Subcutaneous abdominal adipose tissue (tissue), 5 donors: ENCODE results near the gene PARD3B.

Experiments
- H3K27ac ChIP-seq: one replicate; pipeline ENCODE4 v1.7.0; 2013; ENCODE audit warnings: low read depth, mild to moderate bottlenecking, inconsistent platforms, low read length, moderate library complexity
- H3K27me3 ChIP-seq, 5 donors: one replicate each; pipeline ENCODE4 v1.7.0; 2013; ENCODE audit warnings: low read length in 5 of 5, inconsistent platforms in 1 of 5; ENCODE audit not compliant: control insufficient read depth in 5 of 5, insufficient read depth in 4 of 5
- H3K36me3 ChIP-seq, 5 donors: one replicate each; pipeline ENCODE4 v1.7.0; 2013; ENCODE audit warnings: low read length in 5 of 5; ENCODE audit not compliant: control insufficient read depth in 5 of 5, insufficient read depth in 5 of 5
- H3K4me1 ChIP-seq, 5 donors: one replicate each; pipeline ENCODE4 v1.7.0; 2013; ENCODE audit warnings: low read length in 5 of 5, mild to moderate bottlenecking in 3 of 5, moderate library complexity in 1 of 5; ENCODE audit not compliant: control insufficient read depth in 5 of 5, insufficient read depth in 5 of 5
- H3K4me3 ChIP-seq, 5 donors: one replicate each; pipeline ENCODE4 v1.7.0; 2013; ENCODE audit warnings: low read length in 5 of 5, low read depth in 1 of 5
- H3K9ac ChIP-seq, 5 donors: one replicate each; pipeline ENCODE4 v1.7.0; 2013; ENCODE audit warnings: low read length in 5 of 5, mild to moderate bottlenecking in 4 of 5, moderate library complexity in 3 of 5
- H3K9me3 ChIP-seq, 5 donors: one replicate each; pipeline ENCODE4 v1.7.0; 2013; ENCODE audit warnings: low read length in 5 of 5; ENCODE audit not compliant: control insufficient read depth in 5 of 5
- donor health status: healthy.
- donor health status: healthy.
- donor health status: healthy.
- donor health status: healthy.
- donor health status: healthy.

Gene PARD3B

DNA sequence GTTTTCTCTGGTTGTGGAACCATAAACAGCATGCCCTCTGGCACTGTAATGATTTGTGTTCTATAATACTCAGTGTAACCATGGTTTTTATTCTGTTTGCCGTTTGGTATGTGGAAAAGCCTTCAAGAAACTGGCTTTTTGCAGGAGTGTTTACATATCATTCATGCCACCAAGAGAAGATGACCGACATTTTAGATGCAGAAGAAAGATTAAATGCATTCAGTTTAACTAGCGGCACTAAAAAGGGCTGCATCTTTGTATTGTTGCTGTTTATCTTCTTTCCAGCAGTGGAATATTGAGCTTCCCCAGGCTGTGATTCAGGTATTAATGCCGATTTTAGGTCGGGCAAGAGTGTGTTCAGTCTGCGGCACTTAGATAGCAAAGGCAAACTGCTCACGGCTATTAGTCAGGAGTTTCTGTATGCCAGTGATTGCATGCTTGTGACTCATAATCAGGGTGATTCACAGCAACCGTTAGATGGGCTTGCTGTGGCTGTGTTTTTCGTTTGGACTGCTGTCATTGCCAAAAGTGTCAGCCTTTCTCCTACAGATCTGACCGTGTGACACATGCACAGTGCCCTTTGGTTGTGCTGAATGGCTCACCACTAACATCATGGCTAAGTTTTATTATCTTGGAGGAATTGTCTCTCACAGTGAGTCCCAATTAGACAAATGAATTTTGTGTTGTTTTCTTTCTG is 479.7 kb downstream of the PARD3B start:
- H3K27ac ChIP-seq = no peak overlapping the region

DNA sequence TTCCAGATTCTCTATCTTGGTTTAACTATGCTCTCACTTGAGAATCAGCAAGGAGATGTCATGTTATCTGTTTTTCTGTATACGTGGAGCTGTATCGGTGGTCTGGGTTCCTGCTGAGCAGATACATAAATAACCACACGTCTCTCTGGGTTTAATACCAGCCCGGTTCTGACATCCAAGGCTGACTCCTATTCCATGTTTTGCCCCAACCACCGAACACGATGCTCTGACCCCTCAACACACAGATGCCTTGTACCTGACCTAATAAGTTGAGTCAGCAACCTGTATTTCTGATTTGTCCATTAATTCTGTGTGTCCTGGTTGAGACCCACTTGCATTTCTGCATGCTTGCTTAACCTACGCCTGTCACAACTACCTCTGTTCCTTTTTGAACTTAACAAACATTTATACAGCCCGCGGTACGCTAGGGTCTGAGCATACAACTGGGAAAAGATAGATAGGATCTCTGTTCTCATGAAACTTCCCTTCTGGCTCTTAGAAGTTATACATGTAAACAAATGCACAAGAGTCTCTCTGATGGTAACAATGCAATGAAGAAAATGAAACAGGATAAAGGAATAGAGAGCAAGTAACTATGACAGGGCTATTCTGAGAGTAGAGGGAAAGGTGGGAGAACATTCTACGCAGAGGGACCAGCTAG is 480.4 kb downstream of the PARD3B start:
- peaks cover 4 to 17% (median 10%) of the 10 kb centered on the region in 5 donors for H3K4me1 ChIP-seq
- no peaks in the 10 kb centered on the region for H3K36me3 ChIP-seq
- H3K27ac ChIP-seq = no peak overlapping the region
- H3K27me3 ChIP-seq = no peaks in the 10 kb centered on the region
- no peak overlapping the region for H3K9ac ChIP-seq
- no peaks in the 10 kb centered on the region for H3K9me3 ChIP-seq
- no peak overlapping the region for H3K4me3 ChIP-seq

More for the DNA sequence above, 479.7 kb downstream of the PARD3B start:
- H3K4me1 ChIP-seq = peaks cover 4 to 17% (median 10%) of the 10 kb centered on the region in 5 donors
- H3K36me3 ChIP-seq = no peaks in the 10 kb centered on the region
- no peak overlapping the region for H3K4me3 ChIP-seq
- no peak overlapping the region for H3K9ac ChIP-seq
- no peaks in the 10 kb centered on the region for H3K9me3 ChIP-seq
- no peaks in the 10 kb centered on the region for H3K27me3 ChIP-seq

GRCh38 chr2:205030695-205031094 is 485.4 kb downstream of the PARD3B start:
- Histone ChIP-seq H3K4me3 (no peak overlapping the region), H3K9me3 (no peaks in the 10 kb centered on the region), H3K4me1 (peaks cover 0 to 4% (median 4%) of the 10 kb centered on the region in 5 donors), H3K36me3 (no peaks in the 10 kb centered on the region), H3K27ac (no peak overlapping the region), H3K9ac (no peak overlapping the region), H3K27me3 (no peaks in the 10 kb centered on the region)

GRCh38 chr2:205032093-205032551 is 486.8 kb downstream of the PARD3B start:
- Histone ChIP-seq H3K36me3 (no peaks in the 10 kb centered on the region), H3K4me3 (no peak overlapping the region), H3K9me3 (no peaks in the 10 kb centered on the region), H3K9ac (no peak overlapping the region), H3K4me1 (no peaks in the 10 kb centered on the region), H3K27me3 (no peaks in the 10 kb centered on the region), H3K27ac (no peak overlapping the region)

DNA sequence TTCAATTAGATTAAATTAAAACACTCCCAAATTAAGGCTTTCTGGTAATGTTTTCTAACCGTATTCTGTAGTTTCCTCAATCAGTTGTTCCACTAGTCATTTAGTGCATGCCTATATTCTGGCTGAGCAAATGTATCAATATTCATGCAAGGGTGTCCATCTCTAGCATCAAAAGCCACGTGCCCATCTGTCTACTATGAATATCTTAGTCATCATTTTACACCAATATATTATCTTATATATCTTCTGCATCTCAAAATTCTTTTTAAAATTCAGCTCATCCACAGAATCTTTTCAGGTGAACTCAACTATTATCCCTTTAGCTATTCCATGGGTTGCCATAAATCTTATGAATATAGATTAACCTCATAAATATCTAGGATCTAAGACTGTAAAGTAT is 488.2 kb downstream of the PARD3B start:
- Histone ChIP-seq H3K9ac (no peak overlapping the region), H3K27me3 (no peaks in the 10 kb centered on the region), H3K4me3 (no peak overlapping the region), H3K27ac (no peak overlapping the region), H3K9me3 (no peaks in the 10 kb centered on the region), H3K36me3 (no peaks in the 10 kb centered on the region), H3K4me1 (no peaks in the 10 kb centered on the region)

GRCh38 chr2:205034034-205034433 is 488.8 kb downstream of the PARD3B start:
- no peak overlapping the region for H3K27ac ChIP-seq
- no peaks in the 10 kb centered on the region for H3K27me3 ChIP-seq
- no peak overlapping the region for H3K9ac ChIP-seq
- H3K4me3 ChIP-seq = no peak overlapping the region
- no peaks in the 10 kb centered on the region for H3K36me3 ChIP-seq
- no peaks in the 10 kb centered on the region for H3K9me3 ChIP-seq
- H3K4me1 ChIP-seq = no peaks in the 10 kb centered on the region

DNA sequence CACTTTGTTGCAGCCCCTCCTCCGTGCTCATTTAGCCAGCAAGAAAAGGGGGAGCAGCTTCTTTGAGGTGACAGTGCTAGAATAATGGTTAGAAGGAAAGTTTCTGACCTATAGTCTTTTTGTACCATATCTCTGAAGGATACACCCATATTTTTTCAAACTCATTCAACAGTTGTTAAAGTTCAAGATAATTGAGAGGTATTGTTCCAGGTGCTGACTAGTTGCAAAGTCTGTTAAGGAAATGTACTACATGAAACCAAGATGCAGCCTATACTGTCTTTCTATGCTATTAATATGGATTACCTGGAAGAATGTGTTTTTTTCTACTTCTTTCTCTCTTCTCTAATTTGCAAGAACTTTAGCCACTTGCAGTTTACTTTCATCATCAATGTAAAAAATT is 495.0 kb downstream of the PARD3B start:
- no peaks in the 10 kb centered on the region for H3K9me3 ChIP-seq
- no peaks in the 10 kb centered on the region for H3K27me3 ChIP-seq
- no peak overlapping the region for H3K27ac ChIP-seq
- H3K4me3 ChIP-seq = no peak overlapping the region
- no peak overlapping the region for H3K9ac ChIP-seq
- no peaks in the 10 kb centered on the region for H3K4me1 ChIP-seq
- no peaks in the 10 kb centered on the region for H3K36me3 ChIP-seq

DNA sequence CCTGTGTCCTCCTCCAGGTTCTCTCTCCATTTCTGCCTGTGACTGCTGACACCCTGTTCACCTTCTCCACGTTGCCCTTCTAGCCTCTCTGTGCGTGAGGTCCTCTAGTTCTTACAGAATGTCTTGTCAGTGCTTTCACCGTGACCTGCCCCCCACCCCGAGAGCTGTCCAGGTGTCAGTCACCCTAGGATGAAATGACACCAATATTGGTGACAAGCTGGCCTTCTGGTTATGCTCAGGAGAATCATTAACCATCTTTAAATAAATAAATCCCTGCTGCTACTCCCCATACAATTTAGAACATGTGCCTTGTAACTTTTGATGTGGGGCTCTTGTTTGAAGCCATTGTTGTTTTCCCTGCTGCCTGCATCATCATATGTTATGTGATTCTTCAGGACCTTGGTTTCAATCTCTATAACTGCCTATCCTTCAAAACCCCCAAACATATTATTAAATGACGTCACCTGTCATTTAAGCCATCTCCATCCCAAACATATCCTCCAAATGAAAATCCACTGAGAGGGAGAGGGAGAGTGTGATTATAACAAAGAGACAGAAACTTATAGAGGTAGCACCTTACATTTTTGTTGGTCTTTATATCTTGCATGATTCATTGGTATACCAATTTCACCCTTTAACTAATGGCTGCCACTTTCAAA is 496.3 kb downstream of the PARD3B start:
- Histone ChIP-seq H3K9me3 (no peaks in the 10 kb centered on the region), H3K4me1 (peaks cover 0 to 3% (median 0%) of the 10 kb centered on the region in 5 donors), H3K27me3 (no peaks in the 10 kb centered on the region), H3K27ac (no peak overlapping the region), H3K9ac (no peak overlapping the region), H3K4me3 (no peak overlapping the region), H3K36me3 (no peaks in the 10 kb centered on the region)

- no peak overlapping the region for H3K4me3 ChIP-seq
- peaks cover 0 to 6% (median 0%) of the 10 kb centered on the region in 5 donors for H3K36me3 ChIP-seq
- H3K9me3 ChIP-seq = no peaks in the 10 kb centered on the region
- H3K9ac ChIP-seq = no peak overlapping the region
- H3K4me1 ChIP-seq = peaks cover 0 to 8% (median 0%) of the 10 kb centered on the region in 5 donors
- H3K27ac ChIP-seq = no peak overlapping the region
- no peaks in the 10 kb centered on the region for H3K27me3 ChIP-seq
These were observed 498.0 kb downstream of the PARD3B start for GRCh38 chr2:205043285-205043684.

DNA sequence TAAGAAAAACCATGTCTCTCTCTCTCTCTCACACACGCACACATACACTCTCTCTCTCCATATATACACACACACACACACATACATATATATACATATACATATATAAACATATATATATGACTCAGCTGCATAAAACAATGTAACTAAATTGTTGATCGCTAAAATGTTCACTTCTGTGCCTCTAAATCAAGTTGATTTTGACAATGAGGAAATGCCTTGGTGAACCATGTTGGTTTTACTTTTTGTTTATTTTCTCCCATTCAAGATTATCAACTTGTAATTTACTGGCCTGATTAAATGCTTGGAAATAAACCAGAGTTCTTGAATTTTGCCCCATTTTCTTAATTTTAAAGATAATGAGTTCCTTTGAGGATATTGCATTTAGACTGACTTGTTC is 500.4 kb downstream of the PARD3B start:
- no peak overlapping the region for H3K9ac ChIP-seq
- H3K36me3 ChIP-seq = peaks cover 0 to 6% (median 0%) of the 10 kb centered on the region in 5 donors
- H3K4me3 ChIP-seq = no peak overlapping the region
- H3K27me3 ChIP-seq = no peaks in the 10 kb centered on the region
- no peak overlapping the region for H3K27ac ChIP-seq
- H3K4me1 ChIP-seq = peaks cover 0 to 8% (median 0%) of the 10 kb centered on the region in 5 donors
- no peaks in the 10 kb centered on the region for H3K9me3 ChIP-seq
